Gastroesophageal sphincter (tissue), 3 donors: ENCODE data around the gene TNFRSF19.

Experiments
- CTCF ChIP-seq, 4 experiments: fragments of 200-600 bp in 2 of 4; fragments of 450-650 bp in 2 of 4; sonication (generic) in 1 of 4; IDR thresholded peaks; one replicate each; pipeline ENCODE4 v1.5.1; 2017 to 2019; ENCODE audit warnings: antibody characterized with exemption in 4 of 4, mild to moderate bottlenecking in 2 of 4, moderate library complexity in 2 of 4
- POLR2A ChIP-seq, 2 donors: fragments of 450-650 bp; IDR thresholded peaks; one replicate each; pipeline ENCODE4 v1.6.1; 2017; ENCODE audit warnings: antibody characterized with exemption in 2 of 2, mild to moderate bottlenecking in 2 of 2, moderate library complexity in 1 of 2
- POLR2AphosphoS5 ChIP-seq: sonication (generic); formaldehyde crosslinking; IDR thresholded peaks from one replicate; pipeline ENCODE4 v1.6.1; 2017; ENCODE audit warnings: antibody characterized with exemption

DNA sequence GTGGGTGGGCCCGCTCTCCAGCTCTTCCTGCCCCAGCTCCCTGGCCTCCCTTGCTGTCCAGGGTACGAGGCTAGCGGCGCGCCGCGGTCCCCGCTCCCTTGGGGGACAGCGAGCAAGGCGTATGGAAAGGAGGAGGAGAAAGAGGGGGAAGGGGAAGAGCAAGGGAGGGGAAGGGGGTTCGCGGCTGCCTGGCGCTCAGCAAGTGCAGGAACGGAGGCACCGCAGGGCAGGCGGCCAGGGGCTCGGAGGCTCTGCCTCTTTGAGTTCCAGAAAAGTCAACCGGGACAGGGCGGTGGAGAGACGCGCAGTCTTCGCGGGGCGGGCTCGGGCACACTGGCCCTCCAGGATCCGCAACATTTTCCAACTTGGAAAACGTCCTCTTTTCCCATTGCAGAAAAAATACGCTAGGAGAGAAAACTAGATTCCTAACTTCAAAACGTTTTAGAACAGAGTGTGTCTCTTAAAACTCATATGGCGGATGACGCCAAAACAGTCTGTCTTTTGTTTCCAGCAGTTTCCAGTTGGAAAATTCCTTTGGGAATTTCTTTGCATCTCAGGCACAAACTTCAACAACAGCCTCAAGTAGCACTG, 23.1 kb upstream of the TNFRSF19 start:
- no peak for TF ChIP-seq POLR2A (IDR thresholded peaks at IDR 0.05)
- TF ChIP-seq CTCF (IDR thresholded peaks at IDR 0.05), result no peak
- peak; percentile 26 for TF ChIP-seq POLR2AphosphoS5
